ENCODE results near the gene CTSA.

The CTSA gene

DNA sequence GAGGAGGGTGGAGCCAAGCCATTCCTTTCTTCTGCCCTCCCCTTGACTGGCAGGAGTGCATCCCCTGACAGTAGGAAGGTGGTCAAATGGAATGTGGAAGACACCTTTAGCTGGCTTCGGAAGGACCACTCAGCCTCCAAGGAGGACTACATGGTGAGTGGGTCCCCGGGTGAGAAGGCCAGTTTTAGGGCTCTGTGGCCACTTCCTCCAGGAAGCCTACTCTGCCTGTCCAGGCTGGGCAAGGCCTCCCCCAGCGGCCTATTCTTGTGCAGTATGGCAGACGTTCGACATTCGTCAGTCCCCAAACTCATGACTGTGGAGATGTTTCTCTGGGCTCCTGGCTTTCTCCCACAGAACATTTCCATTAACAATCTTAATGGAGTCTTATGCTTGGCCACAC is 52.5 kb downstream of the CTSA start:
- TF ChIP-seq CREB1 (IDR thresholded peaks at IDR 0.05; ENCODE audit: low read depth): no peak
- TF ChIP-seq TEAD4 (IDR thresholded peaks at IDR 0.05): no peak
- no peak for TF ChIP-seq EGR1 (IDR thresholded peaks at IDR 0.05)
- TF ChIP-seq, protein P1, sequence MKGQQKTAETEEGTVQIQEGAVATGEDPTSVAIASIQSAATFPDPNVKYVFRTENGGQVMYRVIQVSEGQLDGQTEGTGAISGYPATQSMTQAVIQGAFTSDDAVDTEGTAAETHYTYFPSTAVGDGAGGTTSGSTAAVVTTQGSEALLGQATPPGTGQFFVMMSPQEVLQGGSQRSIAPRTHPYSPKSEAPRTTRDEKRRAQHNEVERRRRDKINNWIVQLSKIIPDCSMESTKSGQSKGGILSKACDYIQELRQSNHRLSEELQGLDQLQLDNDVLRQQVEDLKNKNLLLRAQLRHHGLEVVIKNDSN (IDR thresholded peaks at IDR 0.05): no peak
- TF ChIP-seq TCF12 (IDR thresholded peaks at IDR 0.05; ENCODE audit: low read depth): no peak
- TF ChIP-seq TAF1 (IDR thresholded peaks at IDR 0.05; ENCODE audit: low read depth): no peak
- TF ChIP-seq FOXM1 (IDR thresholded peaks at IDR 0.05; ENCODE audit: borderline replicate concordance, low read depth): no peak
- no peak for TF ChIP-seq ZBTB7A (IDR thresholded peaks at IDR 0.05; ENCODE audit: low read depth)
- no peak for TF ChIP-seq NFIC (IDR thresholded peaks at IDR 0.05)
- TF ChIP-seq EP300 (IDR thresholded peaks at IDR 0.05; ENCODE audit: borderline replicate concordance): no peak
- TF ChIP-seq, protein P2, sequence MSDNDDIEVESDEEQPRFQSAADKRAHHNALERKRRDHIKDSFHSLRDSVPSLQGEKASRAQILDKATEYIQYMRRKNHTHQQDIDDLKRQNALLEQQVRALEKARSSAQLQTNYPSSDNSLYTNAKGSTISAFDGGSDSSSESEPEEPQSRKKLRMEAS (IDR thresholded peaks at IDR 0.05): no peak
- TF ChIP-seq RAD21 (IDR thresholded peaks at IDR 0.05; ENCODE audit: low read depth): no peak
- TF ChIP-seq, protein P3, sequence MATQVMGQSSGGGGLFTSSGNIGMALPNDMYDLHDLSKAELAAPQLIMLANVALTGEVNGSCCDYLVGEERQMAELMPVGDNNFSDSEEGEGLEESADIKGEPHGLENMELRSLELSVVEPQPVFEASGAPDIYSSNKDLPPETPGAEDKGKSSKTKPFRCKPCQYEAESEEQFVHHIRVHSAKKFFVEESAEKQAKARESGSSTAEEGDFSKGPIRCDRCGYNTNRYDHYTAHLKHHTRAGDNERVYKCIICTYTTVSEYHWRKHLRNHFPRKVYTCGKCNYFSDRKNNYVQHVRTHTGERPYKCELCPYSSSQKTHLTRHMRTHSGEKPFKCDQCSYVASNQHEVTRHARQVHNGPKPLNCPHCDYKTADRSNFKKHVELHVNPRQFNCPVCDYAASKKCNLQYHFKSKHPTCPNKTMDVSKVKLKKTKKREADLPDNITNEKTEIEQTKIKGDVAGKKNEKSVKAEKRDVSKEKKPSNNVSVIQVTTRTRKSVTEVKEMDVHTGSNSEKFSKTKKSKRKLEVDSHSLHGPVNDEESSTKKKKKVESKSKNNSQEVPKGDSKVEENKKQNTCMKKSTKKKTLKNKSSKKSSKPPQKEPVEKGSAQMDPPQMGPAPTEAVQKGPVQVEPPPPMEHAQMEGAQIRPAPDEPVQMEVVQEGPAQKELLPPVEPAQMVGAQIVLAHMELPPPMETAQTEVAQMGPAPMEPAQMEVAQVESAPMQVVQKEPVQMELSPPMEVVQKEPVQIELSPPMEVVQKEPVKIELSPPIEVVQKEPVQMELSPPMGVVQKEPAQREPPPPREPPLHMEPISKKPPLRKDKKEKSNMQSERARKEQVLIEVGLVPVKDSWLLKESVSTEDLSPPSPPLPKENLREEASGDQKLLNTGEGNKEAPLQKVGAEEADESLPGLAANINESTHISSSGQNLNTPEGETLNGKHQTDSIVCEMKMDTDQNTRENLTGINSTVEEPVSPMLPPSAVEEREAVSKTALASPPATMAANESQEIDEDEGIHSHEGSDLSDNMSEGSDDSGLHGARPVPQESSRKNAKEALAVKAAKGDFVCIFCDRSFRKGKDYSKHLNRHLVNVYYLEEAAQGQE (IDR thresholded peaks at IDR 0.05; ENCODE audit: low read depth): no peak

DNA sequence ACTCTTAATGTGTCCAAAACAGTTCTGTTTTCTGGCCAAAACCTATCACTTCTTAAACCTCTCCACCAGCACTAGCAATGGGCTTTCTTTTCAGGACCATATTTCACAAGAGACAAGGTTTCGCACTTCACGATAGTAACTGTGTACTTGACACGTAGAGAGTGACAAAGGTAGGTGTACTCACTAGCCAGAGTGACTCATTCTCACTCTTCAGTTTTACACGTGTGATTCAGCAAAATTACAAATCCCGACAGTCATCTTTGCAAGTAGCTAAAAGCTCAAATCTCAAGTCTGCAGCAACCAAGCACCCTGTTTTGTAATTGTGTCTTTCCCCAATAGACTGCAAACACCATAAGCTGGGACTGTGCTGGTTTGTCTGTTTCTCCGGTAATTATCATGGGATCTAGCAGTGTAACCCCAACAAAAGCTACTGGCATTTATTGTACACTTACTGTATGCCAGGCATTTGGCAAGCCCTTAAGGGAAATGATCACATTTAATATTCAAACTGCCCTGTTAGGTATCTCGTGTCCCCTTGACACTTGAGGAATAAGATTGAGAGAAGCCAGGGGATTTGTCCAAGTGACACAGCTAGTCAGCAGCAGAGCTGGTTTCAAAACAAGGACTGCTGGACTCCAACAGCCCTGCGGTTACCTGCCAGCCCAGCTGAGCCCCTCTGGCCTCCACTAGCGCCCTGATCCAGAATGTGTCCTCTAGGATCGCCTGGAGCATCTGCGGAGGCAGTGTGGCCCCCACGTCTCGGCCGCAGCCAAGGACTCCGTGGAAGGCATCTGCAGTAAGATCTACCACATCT is 53.2 kb downstream of the CTSA start:
- TF ChIP-seq ZBTB7A (IDR thresholded peaks at IDR 0.05; ENCODE audit: low read depth): no peak
- TF ChIP-seq, protein P2 (IDR thresholded peaks at IDR 0.05): no peak
- TF ChIP-seq TAF1 (IDR thresholded peaks at IDR 0.05; ENCODE audit: low read depth): no peak
- no peak for TF ChIP-seq FOXM1 (IDR thresholded peaks at IDR 0.05; ENCODE audit: borderline replicate concordance, low read depth)
- no peak for TF ChIP-seq EGR1 (IDR thresholded peaks at IDR 0.05)

DNA sequence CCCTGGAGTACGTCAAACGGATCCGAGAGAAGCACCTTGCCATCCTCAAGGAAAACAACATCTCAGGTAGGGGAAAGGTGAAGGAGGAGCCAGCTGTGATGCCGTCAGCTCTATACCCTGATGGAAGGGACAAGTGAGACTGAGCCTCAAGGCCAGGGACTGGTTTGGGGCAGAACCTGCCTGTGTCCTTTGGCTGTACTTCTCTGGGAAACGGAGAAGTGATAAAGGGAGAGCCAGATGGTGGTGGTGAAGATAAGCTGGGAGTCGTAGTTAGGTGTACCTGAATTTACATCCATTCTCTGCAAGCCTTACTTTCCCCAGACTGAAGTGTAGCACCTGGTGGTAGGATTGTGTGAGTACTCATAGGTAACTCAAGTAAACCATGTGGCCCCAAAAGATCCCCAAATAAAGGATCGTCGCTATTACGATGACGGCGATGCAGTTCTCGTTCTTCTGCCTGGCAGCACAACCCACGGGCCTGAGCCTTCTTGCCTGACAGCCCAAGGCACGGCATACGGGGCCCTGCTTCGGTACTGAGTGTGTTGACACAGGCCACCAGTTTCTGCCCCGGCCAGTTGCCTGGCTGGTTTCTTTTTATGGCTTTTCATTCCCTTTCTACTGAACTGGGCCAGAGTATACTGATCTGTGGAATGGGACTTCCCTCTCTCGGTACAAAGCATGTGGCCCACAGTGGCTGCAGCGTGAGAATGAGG is 54.0 kb downstream of the CTSA start:
- TF ChIP-seq TEAD4 (IDR thresholded peaks at IDR 0.05): no peak
- TF ChIP-seq FOXM1 (IDR thresholded peaks at IDR 0.05; ENCODE audit: borderline replicate concordance, low read depth): no peak
- no peak for TF ChIP-seq YY1 (IDR thresholded peaks at IDR 0.05; ENCODE audit: low read depth)
- no peak for TF ChIP-seq CREB1 (IDR thresholded peaks at IDR 0.05; ENCODE audit: low read depth)
- TF ChIP-seq TAF1 (IDR thresholded peaks at IDR 0.05; ENCODE audit: low read depth): no peak
- no peak for TF ChIP-seq EP300 (IDR thresholded peaks at IDR 0.05; ENCODE audit: borderline replicate concordance)
- no peak for TF ChIP-seq NFIC (IDR thresholded peaks at IDR 0.05)
- no peak for TF ChIP-seq RAD21 (IDR thresholded peaks at IDR 0.05; ENCODE audit: low read depth)
- TF ChIP-seq, protein P1 (IDR thresholded peaks at IDR 0.05): no peak
- TF ChIP-seq, protein P3 (IDR thresholded peaks at IDR 0.05; ENCODE audit: low read depth): no peak

DNA sequence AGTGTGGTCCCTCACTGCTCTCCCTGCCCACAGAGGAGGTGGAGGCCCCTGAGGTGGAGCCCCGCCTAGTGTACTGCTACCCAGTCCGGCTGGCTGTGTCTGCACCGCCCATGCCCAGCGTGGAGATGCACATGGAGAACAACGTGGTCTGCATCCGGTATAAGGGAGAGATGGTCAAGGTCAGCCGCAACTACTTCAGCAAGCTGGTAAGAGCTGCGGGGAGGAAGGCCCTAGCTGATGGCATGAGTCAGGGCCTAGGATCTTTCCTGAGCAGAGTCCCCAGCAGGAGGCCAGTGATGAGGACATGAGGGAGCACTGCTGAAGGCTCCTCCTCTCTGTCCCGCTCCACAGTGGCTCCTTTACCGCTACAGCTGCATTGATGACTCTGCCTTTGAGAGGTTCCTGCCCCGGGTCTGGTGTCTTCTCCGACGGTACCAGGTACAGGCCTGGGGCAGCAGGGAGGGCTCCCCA is 54.6 kb downstream of the CTSA start:
- TF ChIP-seq ZBTB7A (IDR thresholded peaks at IDR 0.05; ENCODE audit: low read depth) (no peak), FOXM1 (IDR thresholded peaks at IDR 0.05; ENCODE audit: borderline replicate concordance, low read depth) (no peak), CREB1 (IDR thresholded peaks at IDR 0.05; ENCODE audit: low read depth) (no peak), TAF1 (IDR thresholded peaks at IDR 0.05; ENCODE audit: low read depth) (no peak), NFIC (IDR thresholded peaks at IDR 0.05) (no peak), YY1 (IDR thresholded peaks at IDR 0.05; ENCODE audit: low read depth) (no peak), CEBPB (IDR thresholded peaks at IDR 0.05) (no peak), TCF12 (IDR thresholded peaks at IDR 0.05; ENCODE audit: low read depth) (no peak), EP300 (IDR thresholded peaks at IDR 0.05; ENCODE audit: borderline replicate concordance) (no peak), TEAD4 (IDR thresholded peaks at IDR 0.05) (no peak), RAD21 (IDR thresholded peaks at IDR 0.05; ENCODE audit: low read depth) (no peak)
- TF ChIP-seq, protein P3 (IDR thresholded peaks at IDR 0.05; ENCODE audit: low read depth): no peak
- TF ChIP-seq, protein P1 (IDR thresholded peaks at IDR 0.05): no peak
- TF ChIP-seq, protein P2 (IDR thresholded peaks at IDR 0.05): no peak

All from Ishikawa (cell line).